WTC11 (cell line): ENCODE measurements around the gene ANAPC10. TPM values are rescaled to one million over a fixed set of nuclear protein-coding genes. Genes with fewer than 3 reads are reported as not detected.

Experiments used
- ATAC-seq: fragments of 200-7000 bp; cut with Tn5 transposase; 2 replicates; pipeline ENCODE4 v1.10.0; 2021; ENCODE audit warnings: mild to moderate bottlenecking, moderate library complexity
- CTCF ChIA-PET: fragments of 300-600 bp; sonication (Branson Sonifier 250); formaldehyde crosslinking; loops from one replicate; lab custom pipeline; 2021; ENCODE audit warnings: antibody characterized with exemption; lab: Charles Lee
- POLR2A ChIA-PET: fragments of 350-600 bp; sonication (Branson Sonifier 250); formaldehyde crosslinking; loops from one replicate; lab custom pipeline; 2021; ENCODE audit warnings: antibody characterized with exemption; lab: Charles Lee
- DNase-seq: peaks from one replicate; pipeline ENCODE4 v3.0.0; 2021; ENCODE audit warnings: low spot score
- H3K27ac Mint-ChIP-seq: 2 replicates; pipeline ENCODE4 v1.8.0; 2021; ENCODE audit warnings: mixed read lengths
- H3K27me3 Mint-ChIP-seq: 2 replicates; pipeline ENCODE4 v1.8.0; 2021; ENCODE audit warnings: low read depth, mild to moderate bottlenecking, moderate library complexity, mixed read lengths
- H3K36me3 Mint-ChIP-seq: 2 replicates; pipeline ENCODE4 v1.8.0; 2021; ENCODE audit warnings: mixed read lengths
- H3K4me1 Mint-ChIP-seq: 2 replicates; pipeline ENCODE4 v1.8.0; 2022; ENCODE audit warnings: mixed read lengths
- H3K4me3 Mint-ChIP-seq: 2 replicates; pipeline ENCODE4 v1.8.0; 2021; ENCODE audit warnings: mild to moderate bottlenecking, moderate library complexity, mixed read lengths
- H3K9me3 Mint-ChIP-seq: 2 replicates; pipeline ENCODE4 v1.8.0; 2021; ENCODE audit warnings: mixed read lengths
- ARID4B ChIP-seq: sonication (generic); formaldehyde crosslinking; IDR thresholded peaks from 2 replicates; pipeline ENCODE4 v1.8.0; 2023; ENCODE audit warnings: missing genetic modification reagents, mild to moderate bottlenecking, borderline replicate concordance
- ATF3 ChIP-seq: sonication (generic); formaldehyde crosslinking; conservative IDR thresholded peaks from 2 replicates; pipeline ENCODE4 v1.8.1; 2022; ENCODE audit warnings: mild to moderate bottlenecking, missing genetic modification reagents
- CBFB ChIP-seq: sonication (generic); formaldehyde crosslinking; IDR thresholded peaks from 2 replicates; pipeline ENCODE4 v1.8.1; 2022; ENCODE audit warnings: mild to moderate bottlenecking, low read depth, missing genetic modification reagents
- CREM ChIP-seq: sonication (generic); formaldehyde crosslinking; IDR thresholded peaks from 2 replicates; pipeline ENCODE4 v1.8.1; 2022; ENCODE audit warnings: mild to moderate bottlenecking, missing genetic modification reagents, moderate library complexity
- ETV6 ChIP-seq: sonication (generic); formaldehyde crosslinking; IDR thresholded peaks from 2 replicates; pipeline ENCODE4 v1.8.1; 2022; ENCODE audit warnings: mild to moderate bottlenecking, missing genetic modification reagents
- HMGXB4 ChIP-seq: sonication (generic); formaldehyde crosslinking; IDR thresholded peaks from 2 replicates; pipeline ENCODE4 v1.8.1; 2023; ENCODE audit warnings: mild to moderate bottlenecking, moderate library complexity, missing genetic modification reagents
- IRF1 ChIP-seq: sonication (generic); formaldehyde crosslinking; IDR thresholded peaks from 2 replicates; pipeline ENCODE4 v1.8.0; 2023; ENCODE audit warnings: missing genetic modification reagents
- JUN ChIP-seq: sonication (generic); formaldehyde crosslinking; IDR thresholded peaks from 2 replicates; pipeline ENCODE4 v1.8.0; 2023; ENCODE audit warnings: mild to moderate bottlenecking, missing genetic modification reagents
- NR1H2 ChIP-seq: sonication (generic); formaldehyde crosslinking; IDR thresholded peaks from 2 replicates; pipeline ENCODE4 v1.9.0; 2021; ENCODE audit warnings: mild to moderate bottlenecking, moderate library complexity, missing genetic modification reagents
- OVOL2 ChIP-seq: fragments of 250-450 bp; sonication (Bioruptor Pico); IDR thresholded peaks from 2 replicates; pipeline ENCODE4 v1.9.0; 2021; ENCODE audit warnings: mild to moderate bottlenecking, borderline replicate concordance
- RORB ChIP-seq: fragments of 250-450 bp; sonication (Bioruptor Pico); IDR thresholded peaks from 2 replicates; pipeline ENCODE4 v1.9.0; 2021; ENCODE audit warnings: mild to moderate bottlenecking
- SMAD3 ChIP-seq: sonication (generic); formaldehyde crosslinking; IDR thresholded peaks from 2 replicates; pipeline ENCODE4 v1.8.0; 2022; ENCODE audit warnings: missing genetic modification reagents, mild to moderate bottlenecking, borderline replicate concordance
- TEAD1 ChIP-seq: sonication (generic); formaldehyde crosslinking; IDR thresholded peaks from 2 replicates; pipeline ENCODE4 v1.8.0; 2022; ENCODE audit warnings: mild to moderate bottlenecking, missing genetic modification reagents
- TP53 ChIP-seq: sonication (generic); formaldehyde crosslinking; IDR thresholded peaks from 2 replicates; pipeline ENCODE4 v1.8.1; 2023; ENCODE audit warnings: mild to moderate bottlenecking, missing genetic modification reagents
- USF1 ChIP-seq: sonication (generic); formaldehyde crosslinking; IDR thresholded peaks from 2 replicates; pipeline ENCODE4 v1.8.0; 2022; ENCODE audit warnings: mild to moderate bottlenecking, missing genetic modification reagents
- ZBTB43 ChIP-seq: sonication (generic); formaldehyde crosslinking; IDR thresholded peaks from 2 replicates; pipeline ENCODE4 v1.8.1; 2023; ENCODE audit warnings: mild to moderate bottlenecking, missing genetic modification reagents
- ZMAT4 ChIP-seq: fragments of 250-450 bp; sonication (Bioruptor Pico); IDR thresholded peaks from 2 replicates; pipeline ENCODE4 v1.9.0; 2021; ENCODE audit warnings: mild to moderate bottlenecking
- ZNF317 ChIP-seq: sonication (generic); formaldehyde crosslinking; IDR thresholded peaks from 2 replicates; pipeline ENCODE4 v1.8.1; 2023; ENCODE audit warnings: low read depth, mild to moderate bottlenecking, moderate library complexity, missing genetic modification reagents, borderline replicate concordance
- ZNF423 ChIP-seq: fragments of 250-450 bp; sonication (Bioruptor Pico); IDR thresholded peaks from 2 replicates; pipeline ENCODE4 v2.1.2; 2022; ENCODE audit warnings: mild to moderate bottlenecking, moderate library complexity
- total RNA-seq: library from RNA; stranded (reverse); gene quantifications from 3 replicates; pipeline ENCODE4 v1.2.3, GENCODE V29; 2021

ANAPC10 gene
- total RNA-seq, 1 experiment from 2014 or later: 18.2 TPM

- no peak for TF ChIP-seq JUN
- no peak for TF ChIP-seq IRF1 (CRISPR knock-in tag)
- TF ChIP-seq ZBTB43 (CRISPR knock-in tag): no peak
- TF ChIP-seq ETV6 (CRISPR knock-in tag): no peak
- TF ChIP-seq HMGXB4 (CRISPR knock-in tag): no peak
- TF ChIP-seq TP53: no peak
- TF ChIP-seq ZNF423 (CRISPR knock-in tag): no peak
- no peak for TF ChIP-seq CBFB
- no peak for TF ChIP-seq OVOL2 (CRISPR knock-in tag)
- no peak for TF ChIP-seq SMAD3 (CRISPR knock-in tag)
- TF ChIP-seq ZNF317 (CRISPR knock-in tag): no peak
- no peak for TF ChIP-seq ATF3 (CRISPR knock-in tag)
These were observed 62.4 kb downstream of the ANAPC10 start (continued) for GRCh38 chr4:145035494-145036136.

GRCh38 chr4:145034727-145035211, 63.2 kb downstream of the ANAPC10 start:
- H3K36me3 Mint-ChIP-seq: peaks cover 20% of the 10 kb centered on the region
- no peaks in the 10 kb centered on the region for H3K9me3 Mint-ChIP-seq
- TF ChIP-seq CREM (no peak), CBFB (no peak), RORB (CRISPR knock-in tag) (no peak), NR1H2 (CRISPR knock-in tag) (no peak), SMAD3 (CRISPR knock-in tag) (no peak), ZMAT4 (CRISPR knock-in tag) (no peak), USF1 (CRISPR knock-in tag) (no peak), TEAD1 (CRISPR knock-in tag) (no peak), ARID4B (no peak)
- CTCF ChIA-PET: no interaction called here
- POLR2A ChIA-PET: no interaction called here
- H3K27me3 Mint-ChIP-seq: no peaks in the 10 kb centered on the region
- ATAC-seq (no peak), DNase-seq (no peak)
- H3K27ac Mint-ChIP-seq: peak overlapping the region; percentile 77; the same call in 1 of the 2 replicates
- no peak overlapping the region for H3K4me3 Mint-ChIP-seq
- H3K4me1 Mint-ChIP-seq: no peaks in the 10 kb centered on the region
